Measurements from ENCODE around the gene ISCA1.

The ISCA1 gene

GRCh38 chr9:86253577-86253976 lies 28.8 kb downstream of the ISCA1 start:
- DNase-seq (ENCODE audit: low spot score) = no peak
- no peak for TF ChIP-seq CTCF (IDR thresholded peaks at IDR 0.05; ENCODE audit: extremely low read depth, missing control alignments)

GRCh38 chr9:86252870-86253269 lies 29.5 kb downstream of the ISCA1 start:
- no peak for DNase-seq (ENCODE audit: low spot score)
- TF ChIP-seq CTCF (IDR thresholded peaks at IDR 0.05; ENCODE audit: extremely low read depth, missing control alignments) = no peak

GRCh38 chr9:86250123-86250522 lies 32.2 kb downstream of the ISCA1 start:
- DNase-seq (ENCODE audit: low spot score) = no peak
- no peak for TF ChIP-seq CTCF (IDR thresholded peaks at IDR 0.05; ENCODE audit: extremely low read depth, missing control alignments)

- TF ChIP-seq CTCF (IDR thresholded peaks at IDR 0.05; ENCODE audit: extremely low read depth, missing control alignments) = no peak
- DNase-seq (ENCODE audit: low spot score) = no peak
These were observed 33.6 kb downstream of the ISCA1 start for GRCh38 chr9:86248746-86249145.

- peak; percentile 61 for DNase-seq (ENCODE audit: low spot score)
These were observed 35.6 kb downstream of the ISCA1 start for GRCh38 chr9:86246752-86247161.

GRCh38 chr9:86242071-86242470 lies 40.3 kb downstream of the ISCA1 start:
- DNase-seq (ENCODE audit: low spot score) = no peak
- no peak for TF ChIP-seq CTCF (IDR thresholded peaks at IDR 0.05; ENCODE audit: extremely low read depth, missing control alignments)

More at GRCh38 chr9:86246752-86247161, 35.6 kb downstream of the ISCA1 start:
- TF ChIP-seq CTCF (IDR thresholded peaks at IDR 0.05; ENCODE audit: extremely low read depth, missing control alignments) = peak; percentile 28

- TF ChIP-seq CTCF (IDR thresholded peaks at IDR 0.05; ENCODE audit: extremely low read depth, missing control alignments) = no peak
- DNase-seq (ENCODE audit: low spot score) = no peak
These were observed 41.1 kb downstream of the ISCA1 start for GRCh38 chr9:86241216-86241615.

All from GM20000 (cell line).